IMR-90 (cell line): Measurements from ENCODE around the gene TEX35. TPM values are rescaled to one million over a fixed set of nuclear protein-coding genes. Genes with fewer than 3 reads are reported as not detected.

ENCODE experiments used
- ATAC-seq: fragments of 200-7000 bp; cut with Tn5 transposase; 2 replicates; pipeline ENCODE4 v1.9.1; 2020; ENCODE audit warnings: low read depth, mild to moderate bottlenecking, moderate library complexity
- BruUV-seq: library from RNA; stranded (reverse); fragments of 400-500 nt; replicated peaks from 2 replicates; lab custom pipeline; 2021; lab: Mats Ljungman, UMichigan
- CTCF ChIA-PET: fragments of 300-600 bp; formaldehyde crosslinking; extraction: SDS; loops from one replicate; lab custom pipeline; 2021; ENCODE audit warnings: antibody characterized with exemption; lab: Yijun Ruan, JAX
- POLR2A ChIA-PET: fragments of 300-600 bp; sonication (Branson Sonifier 250); formaldehyde crosslinking; loops from one replicate; lab custom pipeline; 2022; ENCODE audit warnings: antibody characterized with exemption; ENCODE audit not compliant: unreplicated experiment; lab: Charles Lee
- DNase-seq: peaks from one replicate; pipeline ENCODE4 v3.0.0; 2013
- H2AFZ ChIP-seq: replicated peaks from 2 replicates; pipeline ENCODE3; 2013; ENCODE audit warnings: low read length, mild to moderate bottlenecking; ENCODE audit not compliant: poor library complexity
- H2AK5ac ChIP-seq: 2 replicates; pipeline ENCODE4 v1.6.1; 2013; ENCODE audit warnings: low read depth, low read length, inconsistent platforms
- H2AK9ac ChIP-seq: replicated peaks from 2 replicates; pipeline ENCODE3; 2013; ENCODE audit warnings: mild to moderate bottlenecking, low read depth, low read length, moderate library complexity; ENCODE audit not compliant: poor library complexity
- H2BK120ac ChIP-seq: 2 replicates; pipeline ENCODE4 v1.6.1; 2013; ENCODE audit warnings: low read depth, low read length, inconsistent platforms
- H2BK15ac ChIP-seq: 3 replicates; pipeline ENCODE4 v1.6.1; 2013; ENCODE audit warnings: low read depth, low read length, inconsistent platforms
- H2BK20ac ChIP-seq: 2 replicates; pipeline ENCODE4 v1.6.1; 2013; ENCODE audit warnings: low read depth, mild to moderate bottlenecking, inconsistent platforms, low read length, moderate library complexity
- H2BK5ac ChIP-seq: 2 replicates; pipeline ENCODE4 v1.6.1; 2013; ENCODE audit warnings: mild to moderate bottlenecking, low read depth, low read length, inconsistent platforms; ENCODE audit not compliant: poor library complexity, severe bottlenecking
- H3K14ac ChIP-seq: replicated peaks from 2 replicates; pipeline ENCODE4 v1.6.1; 2013; ENCODE audit warnings: low read depth, low read length, inconsistent platforms
- H3K18ac ChIP-seq: 2 replicates; pipeline ENCODE4 v1.6.1; 2013; ENCODE audit warnings: low read depth, low read length, control low read depth
- H3K23ac ChIP-seq: 2 replicates; pipeline ENCODE4 v1.6.1; 2013; ENCODE audit warnings: low read depth, low read length, inconsistent platforms
- H3K27ac ChIP-seq: 2 replicates; pipeline ENCODE4 v1.5.1; 2013; ENCODE audit warnings: mild to moderate bottlenecking, control low read depth, low read length; ENCODE audit not compliant: insufficient read depth
- H3K27me3 ChIP-seq: 2 replicates; pipeline ENCODE4 v1.6.1; 2013; ENCODE audit warnings: low read length; ENCODE audit not compliant: control insufficient read depth, insufficient read depth
- H3K36me3 ChIP-seq: 2 replicates; pipeline ENCODE4 v1.6.1; 2013; ENCODE audit warnings: low read length, mixed read lengths; ENCODE audit not compliant: control insufficient read depth, insufficient read depth
- H3K4ac ChIP-seq: 2 replicates; pipeline ENCODE4 v1.6.1; 2013; ENCODE audit warnings: low read depth, low read length, inconsistent platforms
- H3K4me1 ChIP-seq: 2 replicates; pipeline ENCODE4 v1.6.1; 2013; ENCODE audit warnings: low read length, mixed read lengths; ENCODE audit not compliant: control insufficient read depth, insufficient read depth
- H3K4me2 ChIP-seq: 2 replicates; pipeline ENCODE4 v1.6.1; 2013; ENCODE audit warnings: low read depth, mild to moderate bottlenecking, control low read depth, low read length, moderate library complexity
- H3K4me3 ChIP-seq: 2 replicates; pipeline ENCODE4 v1.5.1; 2013; ENCODE audit warnings: low read depth, mild to moderate bottlenecking, control low read depth, low read length, moderate library complexity; ENCODE audit not compliant: insufficient read depth
- H3K56ac ChIP-seq: 2 replicates; pipeline ENCODE4 v1.6.1; 2013; ENCODE audit warnings: low read length, inconsistent platforms; ENCODE audit not compliant: insufficient read depth; ENCODE audit errors: extremely low read depth
- H3K79me1 ChIP-seq, 2 experiments: 2 replicates each; pipeline ENCODE4 v1.6.1; 2013; ENCODE audit warnings: low read length in 2 of 2, inconsistent platforms in 1 of 2, low read depth in 1 of 2
- H3K9ac ChIP-seq: 2 replicates; pipeline ENCODE4 v1.6.1; 2013; ENCODE audit warnings: low read depth, low read length, control low read depth
- H3K9me1 ChIP-seq: 2 replicates; pipeline ENCODE4 v1.6.1; 2013; ENCODE audit warnings: low read length, inconsistent platforms; ENCODE audit not compliant: insufficient read depth
- H3K9me3 ChIP-seq: 2 replicates; pipeline ENCODE4 v1.6.1; 2013; ENCODE audit warnings: low read length; ENCODE audit not compliant: control insufficient read depth, insufficient read depth
- H4K20me1 ChIP-seq: 2 replicates; pipeline ENCODE4 v1.6.1; 2013; ENCODE audit warnings: low read length, inconsistent platforms; ENCODE audit not compliant: insufficient read depth
- H4K5ac ChIP-seq: 2 replicates; pipeline ENCODE4 v1.6.1; 2013; ENCODE audit warnings: mild to moderate bottlenecking, low read depth, low read length, control low read depth
- H4K8ac ChIP-seq, 2 experiments: 2 replicates each; pipeline ENCODE4 v1.6.1; 2013; ENCODE audit warnings: low read depth in 2 of 2, low read length in 2 of 2, control low read depth in 1 of 2, inconsistent platforms in 1 of 2
- H4K91ac ChIP-seq: 2 replicates; pipeline ENCODE4 v1.6.1; 2013; ENCODE audit warnings: low read depth, low read length, inconsistent platforms; ENCODE audit not compliant: insufficient read depth
- BHLHE40 ChIP-seq: fragments of 150-350 bp; IDR thresholded peaks from 2 replicates; pipeline ENCODE4 v1.6.1; 2016; ENCODE audit warnings: mild to moderate bottlenecking, low read depth, low read length
- CEBPB ChIP-seq: IDR thresholded peaks from 2 replicates; pipeline ENCODE4 v1.6.1; 2012; ENCODE audit warnings: low read depth, low read length, improper control_type of control experiment
- CHD1 ChIP-seq: IDR thresholded peaks from 2 replicates; pipeline ENCODE4 v1.6.1; 2012; ENCODE audit warnings: low read depth, low read length, improper control_type of control experiment
- FOS ChIP-seq: fragments of 150-350 bp; IDR thresholded peaks from 2 replicates; pipeline ENCODE4 v1.6.1; 2016; ENCODE audit warnings: low read depth, low read length
- MAFK ChIP-seq: IDR thresholded peaks from 2 replicates; pipeline ENCODE4 v1.6.1; 2012; ENCODE audit warnings: low read depth, low read length, improper control_type of control experiment
- MXI1 ChIP-seq: IDR thresholded peaks from 2 replicates; pipeline ENCODE4 v1.6.1; 2012; ENCODE audit warnings: low read depth, mild to moderate bottlenecking, low read length, moderate library complexity, borderline replicate concordance
- POLR2A ChIP-seq: IDR thresholded peaks from 2 replicates; pipeline ENCODE4 v1.6.1; 2012; ENCODE audit warnings: mild to moderate bottlenecking, low read depth, low read length
- RAD21 ChIP-seq: IDR thresholded peaks from 2 replicates; pipeline ENCODE4 v1.6.1; 2012; ENCODE audit warnings: low read length, improper control_type of control experiment
- RCOR1 ChIP-seq: IDR thresholded peaks from 2 replicates; pipeline ENCODE4 v1.6.1; 2012; ENCODE audit warnings: mild to moderate bottlenecking, low read length, improper control_type of control experiment; ENCODE audit not compliant: insufficient replicate concordance
- SMC3 ChIP-seq: fragments of 150-350 bp; IDR thresholded peaks from 2 replicates; pipeline ENCODE4 v1.6.1; 2016; ENCODE audit warnings: low read depth, mild to moderate bottlenecking, antibody characterized with exemption, low read length, moderate library complexity
- WGBS, 2 experiments: methylation state at CpG; one replicate each; pipeline versions ENCODE4 v1.1.5 to v1.1.7; 2013; ENCODE audit warnings: missing lambda C conversion rate in 2 of 2; ENCODE audit not compliant: insufficient read length in 1 of 2; ENCODE audit errors: extremely low coverage in 2 of 2; 5-methylcytosine and 5-hydroxymethylcytosine counted together
- dilution Hi-C: fragments of 300-500 bp; cut with HindIII; formaldehyde crosslinking; loops from one replicate; pipeline ENCODE4 v1.14.3; 2018; ENCODE audit warnings: low sequenced_read_pairs; ENCODE audit not compliant: unreplicated experiment
- in situ Hi-C: fragments of 300-500 bp; cut with MboI; formaldehyde crosslinking; loops from 3 replicates; pipeline ENCODE4 v1.14.3; 2019; ENCODE audit warnings: low sequenced_read_pairs, inconsistent platforms, mixed read lengths
- intact Hi-C: fragments of 100-400 bp; cut with micrococcal nuclease; formaldehyde crosslinking; loops from 2 replicates; pipeline ENCODE4 v1.10.0; 2022
- polyA plus RNA-seq, 3 experiments: library from polyadenylated mRNA; depleted of rRNA; stranded (reverse); fragments of >200 nt; gene quantifications; 2 replicates each; pipeline ENCODE4 v1.2.3, GENCODE V29; 2012; ENCODE audit warnings: low replicate concordance in 1 of 3
- total RNA-seq: library from RNA; depleted of rRNA; stranded (reverse); fragments of >200 nt; gene quantifications from 2 replicates; pipeline ENCODE4 v1.2.3, GENCODE V29; 2012
- TF ChIP-seq, protein P1 (sequence below): conservative IDR thresholded peaks from 2 replicates; pipeline ENCODE4 v1.5.1; 2012; ENCODE audit warnings: mild to moderate bottlenecking, low read depth, low read length, improper control_type of control experiment
- TF ChIP-seq, protein P2 (sequence below): fragments of 150-350 bp; IDR thresholded peaks from 2 replicates; pipeline ENCODE4 v1.6.1; 2016; ENCODE audit warnings: low read depth, mild to moderate bottlenecking, low read length, moderate library complexity, borderline replicate concordance

The TEX35 gene
- total and polyA plus RNA-seq, 2 of the 4 experiments (the other 2 are of a cell fraction): 0.05 TPM; not detected in 1

DNA sequence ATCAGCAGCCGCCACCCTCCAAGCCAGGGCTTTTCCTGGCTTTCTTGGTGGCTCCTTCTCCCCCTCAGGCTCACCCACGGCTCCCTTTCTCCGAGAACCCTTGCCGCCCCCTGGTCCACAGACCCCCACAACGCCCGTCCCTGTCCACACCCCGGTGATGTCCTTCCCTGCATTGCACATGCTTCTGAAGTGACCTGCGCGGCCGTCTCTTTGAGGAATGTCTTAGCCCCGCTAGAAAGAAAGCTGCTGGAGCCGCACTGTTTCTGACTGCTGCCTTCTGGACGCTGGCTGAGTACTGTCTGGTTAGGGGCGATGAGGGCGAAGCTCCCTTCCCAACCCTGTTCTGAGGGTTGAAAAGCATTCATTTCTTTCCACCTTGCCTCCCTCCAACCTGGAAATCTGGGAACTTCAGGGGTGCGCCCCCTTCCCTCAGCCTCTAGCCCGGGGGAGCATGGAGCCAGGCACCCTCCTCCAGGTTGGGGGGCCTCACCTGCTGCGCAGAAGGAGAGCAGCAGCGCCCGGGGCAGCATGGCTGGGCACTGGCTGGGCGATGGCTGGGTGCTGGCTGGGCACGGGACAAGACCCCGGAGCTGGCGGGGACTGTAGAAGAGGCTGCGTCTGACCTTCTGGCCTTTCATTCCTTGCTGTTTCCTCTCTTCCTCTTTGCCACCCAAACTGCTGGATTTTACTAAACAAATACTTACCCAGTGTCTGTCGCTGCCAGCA, 16.3 kb upstream of the TEX35 start, which contains the start of gene CLEC20A:
CLEC20A (minus strand) TSS at position 555 of the 726 bp plus-strand sequence; CDS start at position 530, 25 bp downstream.
- Histone ChIP-seq H2AFZ (no peak within 1 kb of the TSS), H3K27ac (no peak within 1 kb of the TSS), H3K23ac (no peak within 1 kb of the TSS), H2BK120ac (no peak within 1 kb of the TSS), H3K79me1 (no peaks in the 10 kb centered on the region), H3K4ac (no peak within 1 kb of the TSS), H2BK15ac (no peak within 1 kb of the TSS), H2AK9ac (no peak within 1 kb of the TSS), H3K56ac (no peak within 1 kb of the TSS), H3K9me3 (no peaks in the 10 kb centered on the region), H3K4me1 (no peaks in the 10 kb centered on the region), H3K4me2 (no peak within 1 kb of the TSS), H2AK5ac (no peak within 1 kb of the TSS), H3K27me3 (peaks cover 3% of the 10 kb centered on the region; the same call in 1 of the 2 replicates), H3K9ac (no peak within 1 kb of the TSS), H3K18ac (no peak within 1 kb of the TSS), H4K5ac (no peak within 1 kb of the TSS), H3K9me1 (peaks cover 3% of the 10 kb centered on the region; the same call in 1 of the 2 replicates), H4K91ac (no peak within 1 kb of the TSS), H2BK20ac (no peak within 1 kb of the TSS), H3K4me3 (no peak within 1 kb of the TSS), H4K8ac (no peak within 1 kb of the TSS), H3K14ac (no peak within 1 kb of the TSS), H4K20me1 (no peaks in the 10 kb centered on the region), H2BK5ac (no peak within 1 kb of the TSS), H3K36me3 (no peaks in the 10 kb centered on the region)
- in situ Hi-C loops (no loop called here), dilution Hi-C loops (no loop called here), intact Hi-C loops (loop anchor here (10.0 kb wide), 1 partner anchor 542 kb away; no protein-coding TSS in a partner anchor)
- BruUV-seq: no TSS peak
- 92% methylated on average over 14 of the region's 26 CpGs; no CpG with 5 or more reads in 1 of the 2 experiments for whole genome bisulfite sequencing, 2 experiments
- ATAC-seq (no peak), DNase-seq (no peak)
- POLR2A ChIA-PET: no interaction called here
- CTCF ChIA-PET: interaction anchor here (0.6 kb wide), 1 partner anchor 617 kb away, joined by 6 read pairs; no protein-coding TSS in a partner anchor
- TF ChIP-seq SMC3 (no peak), FOS (no peak), MAFK (no peak), CHD1 (no peak), BHLHE40 (no peak), MXI1 (no peak), POLR2A (no peak), RAD21 (no peak), CEBPB (no peak), RCOR1 (no peak)
- TF ChIP-seq, protein P1, sequence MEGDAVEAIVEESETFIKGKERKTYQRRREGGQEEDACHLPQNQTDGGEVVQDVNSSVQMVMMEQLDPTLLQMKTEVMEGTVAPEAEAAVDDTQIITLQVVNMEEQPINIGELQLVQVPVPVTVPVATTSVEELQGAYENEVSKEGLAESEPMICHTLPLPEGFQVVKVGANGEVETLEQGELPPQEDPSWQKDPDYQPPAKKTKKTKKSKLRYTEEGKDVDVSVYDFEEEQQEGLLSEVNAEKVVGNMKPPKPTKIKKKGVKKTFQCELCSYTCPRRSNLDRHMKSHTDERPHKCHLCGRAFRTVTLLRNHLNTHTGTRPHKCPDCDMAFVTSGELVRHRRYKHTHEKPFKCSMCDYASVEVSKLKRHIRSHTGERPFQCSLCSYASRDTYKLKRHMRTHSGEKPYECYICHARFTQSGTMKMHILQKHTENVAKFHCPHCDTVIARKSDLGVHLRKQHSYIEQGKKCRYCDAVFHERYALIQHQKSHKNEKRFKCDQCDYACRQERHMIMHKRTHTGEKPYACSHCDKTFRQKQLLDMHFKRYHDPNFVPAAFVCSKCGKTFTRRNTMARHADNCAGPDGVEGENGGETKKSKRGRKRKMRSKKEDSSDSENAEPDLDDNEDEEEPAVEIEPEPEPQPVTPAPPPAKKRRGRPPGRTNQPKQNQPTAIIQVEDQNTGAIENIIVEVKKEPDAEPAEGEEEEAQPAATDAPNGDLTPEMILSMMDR: no peak
- TF ChIP-seq, protein P2, sequence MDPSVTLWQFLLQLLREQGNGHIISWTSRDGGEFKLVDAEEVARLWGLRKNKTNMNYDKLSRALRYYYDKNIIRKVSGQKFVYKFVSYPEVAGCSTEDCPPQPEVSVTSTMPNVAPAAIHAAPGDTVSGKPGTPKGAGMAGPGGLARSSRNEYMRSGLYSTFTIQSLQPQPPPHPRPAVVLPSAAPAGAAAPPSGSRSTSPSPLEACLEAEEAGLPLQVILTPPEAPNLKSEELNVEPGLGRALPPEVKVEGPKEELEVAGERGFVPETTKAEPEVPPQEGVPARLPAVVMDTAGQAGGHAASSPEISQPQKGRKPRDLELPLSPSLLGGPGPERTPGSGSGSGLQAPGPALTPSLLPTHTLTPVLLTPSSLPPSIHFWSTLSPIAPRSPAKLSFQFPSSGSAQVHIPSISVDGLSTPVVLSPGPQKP: no peak
